HT1080 (cell line): ENCODE measurements around the gene CHCHD10. TPM values are rescaled to one million over a fixed set of nuclear protein-coding genes. Genes with fewer than 3 reads are reported as not detected.

ENCODE experiments used
- DNase-seq: peaks from one replicate; pipeline ENCODE4 v3.0.0-alpha.2; 2015; ENCODE audit warnings: low read depth
- polyA plus RNA-seq, 2 experiments: library from polyadenylated mRNA; depleted of rRNA; stranded (reverse); fragments of >200 nt; gene quantifications; 2 replicates each; pipeline ENCODE4 v1.2.3, GENCODE V29; 2015
- total RNA-seq: library from RNA; depleted of rRNA; stranded (reverse); fragments of >200 nt; shearing (Covaris generic); gene quantifications from 2 replicates; pipeline ENCODE4 v1.2.3, GENCODE V29; 2014; rRNA removed

CHCHD10 gene
- total RNA-seq = not detected in 2 replicates
- not detected in 2 replicates for polyA plus RNA-seq (2015; cell fraction: cytosol; rRNA removed)
- polyA plus RNA-seq (2015; cell fraction: nucleus; rRNA removed) = not detected in 2 replicates

DNA sequence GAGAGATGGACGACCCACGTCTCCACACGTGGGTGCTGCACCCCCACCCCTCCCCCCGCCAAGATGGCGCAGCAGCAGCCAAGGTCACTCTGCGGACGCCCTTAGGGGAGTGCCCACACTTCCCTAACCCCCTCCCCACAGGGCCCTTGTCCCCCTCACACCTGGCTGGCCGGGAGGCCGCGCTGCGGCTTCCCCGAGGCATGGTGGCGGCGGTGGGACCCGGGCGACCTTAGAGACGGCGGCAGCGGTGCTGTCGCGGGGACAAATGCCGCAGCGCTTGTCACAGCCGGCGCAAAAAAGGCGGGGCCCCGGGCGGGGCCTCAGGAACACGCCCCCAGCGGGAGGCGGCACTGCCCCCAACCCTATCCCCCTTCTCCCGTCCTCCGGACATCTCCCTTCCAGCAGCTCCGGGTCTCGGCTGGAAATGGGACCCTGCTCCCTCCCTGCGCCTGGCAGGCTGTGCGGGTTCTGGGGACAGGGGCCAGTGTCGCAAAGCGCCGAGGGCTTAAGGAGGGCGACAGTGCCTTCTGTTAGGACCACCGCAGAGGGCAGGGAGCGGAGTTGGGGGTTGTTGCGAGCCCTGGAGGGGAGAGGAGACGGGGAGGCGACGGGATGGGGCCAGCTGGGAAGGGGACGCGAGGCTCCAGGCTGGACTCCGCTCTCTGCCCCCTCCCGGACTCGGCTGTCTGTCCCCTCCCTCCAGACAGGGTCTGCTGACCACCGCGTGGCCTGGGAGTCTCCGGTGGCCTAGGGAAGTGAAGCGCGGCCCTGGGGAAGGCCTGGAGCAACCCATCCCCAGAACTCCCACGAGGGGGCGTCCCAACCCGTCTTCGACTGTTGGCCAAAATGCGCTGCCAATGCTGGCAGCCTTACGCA is at the start of gene CHCHD10:
TSS of gene CHCHD10 (minus strand) at position 300 of the 876 bp plus-strand sequence. CDS start at position 202, 98 bp downstream.
- DNase-seq = no peak

GRCh38 chr22:23817146-23817545 is 49.4 kb upstream of the CHCHD10 start:
- no peak for DNase-seq

GRCh38 chr22:23816156-23816976 is 48.6 kb upstream of the CHCHD10 start:
- DNase-seq = no peak

GRCh38 chr22:23815541-23816155 is 47.9 kb upstream of the CHCHD10 start:
- no peak for DNase-seq

GRCh38 chr22:23812378-23812777 is 44.6 kb upstream of the CHCHD10 start:
- DNase-seq = no peak

GRCh38 chr22:23806837-23807236 is 39.1 kb upstream of the CHCHD10 start:
- no peak for DNase-seq

DNA sequence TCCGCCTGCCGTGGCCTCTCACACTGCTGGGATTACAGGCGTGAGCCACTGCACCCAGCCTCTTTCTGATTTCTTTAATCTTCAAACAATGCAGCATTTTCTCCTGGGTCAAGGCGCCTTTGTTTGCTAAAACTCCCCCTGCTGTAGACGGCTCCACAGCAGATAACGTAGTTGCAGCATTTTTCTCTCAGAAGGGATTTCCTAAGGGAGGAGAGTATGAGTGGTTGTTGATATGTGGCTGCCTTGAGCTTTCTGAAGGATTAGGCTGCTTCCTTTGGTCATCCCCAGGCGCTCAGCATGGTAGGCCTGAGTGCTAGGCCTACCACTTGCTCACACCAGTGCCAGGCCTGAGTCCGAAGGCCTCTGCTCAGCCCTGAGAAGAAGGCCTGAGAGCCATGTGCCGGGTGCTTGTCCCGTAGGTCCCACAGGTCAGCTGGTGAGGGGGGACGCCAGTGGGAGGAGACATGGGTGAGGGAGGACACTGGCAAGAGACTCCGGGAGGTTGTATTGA is 37.1 kb upstream of the CHCHD10 start:
- DNase-seq = no peak

DNA sequence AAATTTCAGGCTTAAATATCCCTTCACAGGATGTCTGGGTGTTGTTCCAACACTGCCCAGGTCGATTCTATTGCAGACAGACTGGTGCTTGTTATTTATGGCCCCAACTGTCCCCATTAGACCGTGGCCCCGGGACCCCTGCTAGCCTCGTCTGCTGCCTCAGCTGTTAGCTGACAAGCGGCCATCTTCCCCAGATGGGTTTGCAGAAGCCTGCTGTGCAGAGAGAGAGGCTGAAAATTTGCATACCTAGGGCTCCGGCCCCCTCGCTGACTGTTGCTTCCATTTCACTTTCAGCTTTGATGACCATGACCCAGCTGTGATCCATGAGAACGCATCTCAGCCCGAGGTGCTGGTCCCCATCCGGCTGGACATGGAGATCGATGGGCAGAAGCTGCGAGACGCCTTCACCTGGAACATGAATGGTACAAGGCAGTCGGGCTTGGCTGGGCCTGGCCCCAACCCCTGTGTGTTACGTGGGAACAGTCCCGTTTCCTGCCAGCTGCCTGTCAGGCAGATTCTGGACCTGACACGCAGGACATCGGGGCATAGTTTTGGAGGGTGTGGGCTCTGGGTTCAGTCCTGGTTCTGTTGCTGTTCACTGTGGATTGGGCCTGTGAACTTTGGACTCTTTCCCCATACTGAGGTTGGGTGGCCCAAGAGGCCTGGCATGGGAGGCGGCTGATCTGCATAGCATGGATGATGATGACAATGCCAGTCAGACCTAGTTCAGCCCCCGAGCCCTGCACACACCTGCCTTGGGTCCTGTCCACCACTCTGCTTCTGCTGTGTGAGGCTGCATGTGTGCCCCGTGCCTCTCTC is 35.4 kb upstream of the CHCHD10 start:
- no peak for DNase-seq

DNA sequence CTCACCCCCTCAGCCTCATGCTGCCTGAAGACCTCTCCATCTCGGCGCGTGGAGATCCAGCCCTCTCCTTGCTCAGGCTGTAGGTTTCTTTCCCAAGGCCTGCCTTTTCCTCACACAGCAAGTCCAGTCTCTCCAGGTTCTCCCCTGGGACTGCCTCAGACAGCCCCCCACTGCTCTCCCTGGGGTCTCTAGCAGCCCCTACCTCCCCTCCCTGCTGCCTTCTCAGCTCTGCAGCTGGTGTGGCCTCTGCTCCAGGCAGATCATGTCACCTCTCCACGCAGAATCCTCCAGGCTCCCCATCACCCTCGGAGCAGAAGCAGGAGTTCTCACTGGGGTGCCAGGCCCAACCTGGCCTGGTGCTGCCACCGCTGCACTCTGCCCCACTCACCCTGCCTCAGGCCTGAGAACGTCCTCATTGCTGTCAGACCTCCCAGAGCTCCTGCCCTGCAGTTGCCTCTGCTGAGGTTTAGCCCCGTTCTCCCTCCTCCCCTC is 34.2 kb upstream of the CHCHD10 start:
- DNase-seq = no peak

GRCh38 chr22:23801238-23801821 is 33.6 kb upstream of the CHCHD10 start:
- no peak for DNase-seq

- DNase-seq = no peak
Measured at GRCh38 chr22:23800297-23801237, 32.8 kb upstream of the CHCHD10 start.

GRCh38 chr22:23796461-23796860 is 28.7 kb upstream of the CHCHD10 start:
- DNase-seq = no peak

DNA sequence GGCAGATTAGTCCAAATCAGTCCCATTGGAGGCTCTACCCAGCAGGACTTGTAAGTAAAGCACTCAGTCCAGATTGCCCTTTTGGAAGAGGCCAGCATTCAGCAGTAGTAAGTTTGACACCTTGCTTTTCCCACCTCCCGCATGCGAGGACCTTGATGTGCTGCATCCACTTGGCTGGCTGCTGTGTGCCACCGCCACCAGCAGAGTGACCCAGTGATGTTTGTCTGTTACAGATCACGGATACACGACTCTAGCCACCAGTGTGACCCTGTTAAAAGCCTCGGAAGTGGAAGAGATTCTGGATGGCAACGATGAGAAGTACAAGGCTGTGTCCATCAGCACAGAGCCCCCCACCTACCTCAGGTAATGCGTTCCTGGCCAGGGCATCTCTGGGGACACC is 25.6 kb upstream of the CHCHD10 start:
- no peak for DNase-seq

- DNase-seq = no peak
Measured at GRCh38 chr22:23791738-23792645, 24.2 kb upstream of the CHCHD10 start.

- no peak for DNase-seq
Measured at GRCh38 chr22:23790819-23791737, 23.3 kb upstream of the CHCHD10 start.

DNA sequence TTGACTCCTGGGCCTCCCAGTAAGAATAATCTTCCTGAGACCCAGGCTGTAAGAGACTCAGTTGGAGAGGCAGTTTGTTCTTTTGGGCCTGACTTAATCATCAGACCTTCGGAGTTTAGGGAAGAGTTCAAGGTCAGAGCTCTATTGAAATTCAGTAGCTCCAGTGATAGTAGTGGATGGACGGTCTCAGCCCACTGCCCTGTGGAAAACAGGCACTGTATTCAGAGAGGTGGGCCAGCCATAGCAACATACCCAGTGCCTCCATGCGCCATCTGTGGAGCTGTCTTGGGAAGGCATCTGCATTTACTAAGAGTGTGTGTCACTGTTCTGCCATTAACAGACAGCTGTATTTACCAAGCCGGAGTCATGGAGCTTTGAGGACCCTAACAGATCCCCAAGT is 21.9 kb upstream of the CHCHD10 start:
- no peak for DNase-seq

- DNase-seq = no peak
Measured at GRCh38 chr22:23789121-23789520, 21.3 kb upstream of the CHCHD10 start.
